GM21825 (cell line): ENCODE data around the gene TOR1AIP1.
"Not testable (repeated sequence)": the region's sequence is repeated elsewhere in the genome, so short reads cannot be mapped to it uniquely, and the experiment has no call there.

Experiments
- ATAC-seq: cut with Tn5 transposase; IDR thresholded peaks from one replicate; pipeline ENCODE4 v1.9.1; 2021; ENCODE audit warnings: mild to moderate bottlenecking, moderate library complexity; ENCODE audit not compliant: unreplicated experiment

Gene TOR1AIP1

GRCh38 chr1:179882253-179883039 lies at the start of gene TOR1AIP1:
TSS of gene TOR1AIP1 (plus strand) at chr1:179882285. CDS start at chr1:179882503, 218 bp downstream.
- peak; percentile 73 for ATAC-seq

DNA sequence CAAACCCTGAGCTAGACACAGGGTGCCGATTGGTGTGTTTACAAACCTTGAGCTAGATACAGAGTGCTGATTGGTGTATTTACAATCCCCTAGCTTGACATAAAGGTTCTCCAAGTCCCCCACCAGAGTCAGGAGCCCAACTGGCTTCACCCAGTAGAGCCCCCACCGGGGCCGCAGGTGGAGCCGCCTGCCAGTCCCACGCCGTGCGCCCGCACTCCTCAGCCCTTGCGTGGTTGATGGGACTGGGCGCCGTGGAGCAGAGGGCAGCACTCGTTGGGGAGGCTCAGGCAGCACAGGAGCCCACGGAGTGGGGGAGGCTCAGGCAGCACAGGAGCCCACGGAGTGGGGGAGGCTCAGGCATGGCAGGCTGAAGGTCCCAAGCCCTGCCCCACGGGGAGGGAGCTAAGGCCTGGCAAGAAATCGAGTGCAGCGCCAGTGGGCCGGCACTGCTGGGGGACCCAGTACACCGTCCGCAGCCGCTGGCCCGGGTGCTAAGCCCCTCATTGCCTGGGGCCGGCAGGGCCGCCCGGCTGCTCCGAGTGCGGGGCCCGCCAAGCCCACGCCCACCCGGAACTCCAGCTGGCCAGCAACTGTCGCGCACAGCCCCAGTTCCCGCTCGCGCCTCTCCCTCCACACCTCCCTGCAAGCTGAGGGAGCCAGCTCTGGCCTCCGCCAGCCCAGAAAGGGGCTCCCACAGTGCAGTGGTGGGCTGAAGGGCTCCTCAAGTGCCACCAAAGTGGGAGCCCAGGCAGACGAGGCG lies 45.2 kb upstream of the TOR1AIP1 start:
- not testable (repeated sequence) for ATAC-seq

- no peak for ATAC-seq
Measured at GRCh38 chr1:179840107-179840506, 42.0 kb upstream of the TOR1AIP1 start.

GRCh38 chr1:179848233-179848632 lies 33.9 kb upstream of the TOR1AIP1 start:
- no peak for ATAC-seq

DNA sequence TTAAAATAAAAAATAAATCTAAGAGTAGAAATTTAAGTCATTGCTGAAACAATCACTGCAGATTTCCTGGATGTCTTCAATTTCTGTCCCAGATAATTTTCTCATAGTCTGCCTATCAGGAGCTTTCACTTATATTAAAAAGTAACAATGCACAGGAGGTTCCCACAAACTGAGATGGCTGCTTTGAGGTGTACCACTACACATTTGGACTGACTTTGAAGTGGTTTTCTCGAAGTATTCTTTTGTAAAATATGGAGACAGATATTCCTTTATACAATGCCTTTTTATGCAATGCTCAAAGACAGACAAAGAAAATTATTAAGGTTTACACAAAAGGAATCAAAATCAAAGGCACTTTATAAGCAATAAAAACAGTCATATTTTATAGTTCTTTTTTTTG lies 29.0 kb upstream of the TOR1AIP1 start:
- no peak for ATAC-seq

DNA sequence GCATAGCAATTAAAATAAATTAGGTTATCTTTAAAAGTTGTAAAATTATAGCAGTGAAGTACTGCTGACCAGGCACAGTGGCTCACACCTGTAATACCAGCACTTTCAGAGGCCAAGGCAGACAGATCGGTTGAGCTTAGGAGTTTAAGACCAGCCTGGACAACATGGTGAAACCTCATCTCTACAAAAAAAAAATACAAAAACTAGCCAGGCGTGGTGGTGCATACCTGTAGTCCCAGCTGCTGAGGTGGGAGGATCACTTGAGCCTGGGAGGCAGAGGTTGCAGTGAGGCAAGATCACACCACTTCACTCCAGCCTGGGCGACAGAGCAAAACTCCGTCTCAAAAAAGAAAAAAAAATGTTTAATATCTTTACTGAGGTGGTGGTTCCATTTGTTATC lies 26.3 kb upstream of the TOR1AIP1 start:
- not testable (repeated sequence) for ATAC-seq

DNA sequence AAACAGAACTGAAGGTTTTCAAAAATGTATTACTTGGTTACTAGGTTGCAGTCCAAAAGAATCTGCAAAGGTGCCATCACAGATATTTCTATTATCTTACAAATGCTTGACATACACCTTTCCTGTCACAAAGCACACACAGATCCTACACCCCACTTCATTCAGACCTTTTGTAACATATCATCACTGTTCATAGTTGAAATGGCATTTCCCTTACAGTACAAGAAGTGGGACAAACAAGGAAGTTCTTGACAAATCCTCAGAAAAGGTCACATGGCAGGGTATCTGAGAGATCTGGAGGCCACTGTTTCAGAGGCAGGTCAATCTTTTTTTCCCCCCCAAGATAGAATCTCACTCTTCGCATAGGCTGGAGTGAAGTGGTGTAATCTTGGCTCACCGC lies 25.8 kb upstream of the TOR1AIP1 start:
- no peak for ATAC-seq

- ATAC-seq, result no peak
Measured at GRCh38 chr1:179857009-179857408, 25.1 kb upstream of the TOR1AIP1 start.

DNA sequence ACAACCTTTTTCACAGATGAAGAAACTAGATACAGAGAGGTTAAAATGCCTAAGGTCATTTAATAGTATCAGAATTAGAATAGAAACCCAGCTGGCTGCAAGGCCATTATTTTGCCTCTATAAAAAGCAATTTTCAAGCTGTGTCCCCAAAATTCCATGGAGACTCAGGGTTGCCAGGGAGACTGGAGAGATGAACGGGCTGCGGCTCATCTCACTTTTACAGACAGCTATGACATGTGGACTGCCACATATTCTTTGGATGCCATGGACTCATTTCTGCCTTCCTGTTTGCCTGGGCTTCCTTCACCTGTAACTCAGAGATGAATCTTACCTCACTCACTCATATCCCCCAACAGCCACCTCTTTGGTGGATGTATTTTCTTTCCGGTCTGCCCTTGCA lies 21.4 kb upstream of the TOR1AIP1 start:
- no peak for ATAC-seq

GRCh38 chr1:179865377-179865776 lies 16.7 kb upstream of the TOR1AIP1 start:
- no peak for ATAC-seq

DNA sequence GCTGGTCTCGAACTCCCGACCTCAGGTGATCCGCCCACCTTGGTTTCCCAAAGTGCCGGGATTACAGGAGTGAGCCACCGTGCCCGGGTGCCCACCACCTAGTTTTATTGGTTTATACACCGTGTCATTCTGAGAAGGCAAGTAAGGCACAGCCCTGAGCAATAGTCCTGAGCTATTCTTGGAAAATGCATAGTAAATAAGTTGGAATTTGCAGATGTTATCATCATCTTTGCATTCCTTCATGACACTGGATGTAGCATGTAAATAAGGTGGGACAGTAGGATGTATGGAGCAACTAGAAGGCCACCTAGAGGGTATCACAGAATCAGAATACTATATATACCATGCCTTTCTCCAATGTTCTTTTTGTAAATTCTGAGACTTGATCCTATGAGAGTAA lies 15.5 kb upstream of the TOR1AIP1 start:
- ATAC-seq, result no peak

GRCh38 chr1:179867493-179868330 lies 14.4 kb upstream of the TOR1AIP1 start:
- ATAC-seq, result peak; percentile 60

- no peak for ATAC-seq
Measured at GRCh38 chr1:179870870-179871269, 11.2 kb upstream of the TOR1AIP1 start.

DNA sequence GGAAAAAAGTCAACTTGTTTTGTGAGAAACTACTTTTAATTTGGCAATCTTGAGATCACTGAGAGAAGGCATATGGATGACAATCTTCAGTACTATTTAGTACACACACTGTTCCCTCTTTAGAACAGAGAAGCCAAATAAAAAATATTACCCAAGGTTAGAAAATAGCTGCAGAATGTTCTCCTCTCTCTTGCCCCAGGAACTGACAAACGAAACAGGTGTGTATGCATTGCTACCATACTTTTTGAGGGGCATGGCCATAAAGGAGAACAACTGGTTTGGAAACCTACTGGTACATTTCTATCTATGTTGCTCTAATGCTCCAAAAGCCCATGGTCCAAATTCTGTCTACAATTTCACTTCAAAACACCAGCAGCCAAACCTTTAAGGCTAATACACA lies 10.1 kb upstream of the TOR1AIP1 start:
- ATAC-seq, result no peak

- no peak for ATAC-seq
Measured at GRCh38 chr1:179872558-179872957, 9.5 kb upstream of the TOR1AIP1 start.

GRCh38 chr1:179873438-179873851 lies 8.6 kb upstream of the TOR1AIP1 start:
- no peak for ATAC-seq

DNA sequence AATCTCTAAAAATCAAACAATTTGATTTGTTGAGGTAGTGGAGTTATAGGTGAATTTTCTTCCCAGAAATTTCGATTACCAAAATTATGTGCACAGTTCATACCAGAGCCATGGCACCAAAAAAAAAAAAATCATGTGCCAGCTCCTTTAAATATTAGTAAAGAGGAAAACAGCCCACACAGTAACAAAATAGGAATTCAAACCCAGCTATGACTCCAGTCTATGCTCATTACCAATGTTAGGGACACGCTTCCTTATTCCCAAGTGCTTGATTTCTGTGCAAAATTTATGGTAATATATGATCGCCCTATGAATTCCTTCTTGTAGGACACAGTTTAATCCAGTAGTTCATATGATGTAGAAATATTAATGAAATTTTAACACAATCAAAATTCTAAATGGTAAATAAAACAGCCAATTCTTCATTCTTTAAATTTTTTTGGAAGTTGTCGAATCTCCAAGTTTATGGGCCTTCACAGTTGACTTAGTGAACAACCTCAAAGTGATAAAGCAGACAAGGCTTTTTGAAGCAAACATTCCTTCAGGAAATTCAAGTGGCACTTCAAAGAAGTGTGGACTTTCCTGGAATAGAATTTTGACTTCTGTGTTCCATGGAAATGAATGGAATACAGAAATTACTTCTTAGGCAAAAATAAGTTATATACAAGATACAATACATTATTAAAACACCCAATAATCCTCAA lies 6.3 kb upstream of the TOR1AIP1 start:
- no peak for ATAC-seq

DNA sequence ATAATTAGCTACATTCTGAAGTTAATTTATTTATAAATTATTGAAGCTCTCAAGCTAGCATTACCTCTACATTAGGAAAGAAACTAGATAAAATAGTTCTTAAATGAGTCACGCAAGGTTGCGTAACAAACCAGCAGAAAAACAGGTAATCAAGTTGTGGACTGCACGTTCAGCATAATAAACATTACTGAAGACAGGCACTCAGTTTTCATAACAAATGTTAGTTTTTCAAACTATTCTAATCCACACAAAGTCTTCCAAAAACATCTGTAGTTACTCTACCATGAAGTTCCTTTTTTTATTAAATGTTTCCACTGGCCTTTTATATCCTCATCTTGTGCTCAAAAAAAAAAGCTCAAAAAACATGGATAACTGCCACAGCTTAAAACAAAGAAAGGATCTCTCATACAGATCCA lies 5.8 kb upstream of the TOR1AIP1 start:
- ATAC-seq, result no peak

GRCh38 chr1:179877586-179878265 lies 4.4 kb upstream of the TOR1AIP1 start, which contains the start of gene TOR1AIP2:
TSS of gene TOR1AIP2 (minus strand) at chr1:179877803. CDS start at chr1:179852665, 25,138 bp downstream.
- ATAC-seq, result peak; percentile 64

DNA sequence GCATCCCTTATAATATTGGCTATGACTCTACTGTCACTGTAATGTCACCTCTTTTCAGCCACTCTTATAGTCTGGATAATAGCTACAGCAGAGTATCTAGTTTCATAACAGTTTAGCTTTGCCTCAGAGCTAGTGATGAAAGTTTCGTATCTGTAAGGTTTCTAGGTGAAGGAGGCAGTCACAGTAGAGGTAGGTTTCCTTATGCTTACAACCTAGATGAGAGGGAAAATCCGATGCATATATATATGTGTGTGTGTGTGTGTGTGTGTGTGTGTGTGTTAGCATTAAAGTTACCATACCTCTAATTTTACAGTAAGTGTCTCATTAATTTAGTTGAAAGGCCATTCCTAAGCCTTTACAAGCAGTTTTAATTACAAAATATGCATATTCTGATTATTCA lies 2.3 kb upstream of the TOR1AIP1 start:
- no peak for ATAC-seq
